Measurements from ENCODE around the gene MAPKAPK2. TPM values are rescaled to one million over a fixed set of nuclear protein-coding genes. Genes with fewer than 3 reads are reported as not detected.

The MAPKAPK2 gene
- total RNA-seq, 1 donor from 2014 or later: 87.9 TPM

GRCh38 chr1:206783506-206783905 lies 98.8 kb downstream of the MAPKAPK2 start:
- Mint-ChIP-seq H3K36me3 (ENCODE audit: low read depth) (no peaks in the 10 kb centered on the region), H3K27me3 (ENCODE audit: low read depth) (peaks cover 6% of the 10 kb centered on the region), H3K27ac (ENCODE audit: unreplicated experiment) (no peak overlapping the region), H3K4me1 (ENCODE audit: low read depth) (peaks cover 4% of the 10 kb centered on the region), H3K9me3 (ENCODE audit: low read depth) (no peaks in the 10 kb centered on the region), H3K4me3 (ENCODE audit: unreplicated experiment) (no peak overlapping the region)
- no peak for TF ChIP-seq CTCF (IDR thresholded peaks at IDR 0.05)
- no peak for DNase-seq (ENCODE audit: low spot score)

Other genes with a start within 250 kb of the MAPKAPK2 start
- gene IKBKE, start 214.4 kb upstream of the MAPKAPK2 start, total RNA-seq: 7.7 to 10.5 TPM (median 8.5 TPM) in 3 replicates
- gene RASSF5, start 177.4 kb upstream of the MAPKAPK2 start, total RNA-seq: 0.12 to 0.36 TPM (median 0.27 TPM) in 3 replicates
- gene EIF2D, start 72.4 kb upstream of the MAPKAPK2 start, total RNA-seq: 33.9 to 50.5 TPM (median 34.7 TPM) in 3 replicates
- 4.8 to 6.6 TPM (median 5.7 TPM) in 3 replicates for gene DYRK3, start 49.4 kb upstream of the MAPKAPK2 start, total RNA-seq
- gene IL19, start 85.9 kb downstream of the MAPKAPK2 start, total RNA-seq: not detected in 3 replicates
- gene IL10, start 87.6 kb downstream of the MAPKAPK2 start, total RNA-seq: not detected in 3 replicates
- not detected in 3 replicates for gene IL20, start 180.7 kb downstream of the MAPKAPK2 start, total RNA-seq
- gene IL24, start 212.5 kb downstream of the MAPKAPK2 start, total RNA-seq: not detected in 3 replicates
- not detected in 3 replicates for gene FCMR, start 237.0 kb downstream of the MAPKAPK2 start, total RNA-seq

Measured in chondrocyte (in vitro differentiated cells).